Measurements from ENCODE around the gene ARHGAP15.

GRCh38 chr2:143246246-143246645 is 117.0 kb downstream of the ARHGAP15 start:
- TF ChIP-seq CTCF (IDR thresholded peaks at IDR 0.05) (no peak), POLR2A (IDR thresholded peaks at IDR 0.05) (no peak)
